GM12878 (cell line): Measurements from ENCODE around the gene ANKMY1. TPM values are rescaled to one million over a fixed set of nuclear protein-coding genes. Genes with fewer than 3 reads are reported as not detected.

Experiments used
- ATAC-seq: fragments of 200-7000 bp; cut with Tn5 transposase; 3 replicates; pipeline ENCODE4 v1.9.1; 2020; ENCODE audit warnings: mild to moderate bottlenecking, moderate library complexity
- BruUV-seq: library from RNA; stranded (reverse); fragments of 400-500 nt; replicated peaks from 2 replicates; lab custom pipeline; 2021; lab: Mats Ljungman, UMichigan
- CTCF ChIA-PET: fragments of 300-600 bp; sonication (Branson Sonifier 250); formaldehyde crosslinking; extraction: SDS; loops from one replicate; lab custom pipeline; 2021; ENCODE audit warnings: inconsistent platforms; lab: Yijun Ruan, JAX
- POLR2A ChIA-PET: fragments of 350-600 bp; formaldehyde crosslinking; extraction: SDS; loops from one replicate; lab custom pipeline; 2021; ENCODE audit warnings: inconsistent platforms; lab: Charles Lee
- RAD21 ChIA-PET: fragments of 300-600 bp; sonication (Branson Sonifier 250); formaldehyde crosslinking; loops from one replicate; lab custom pipeline; 2023; ENCODE audit warnings: antibody characterized with exemption; ENCODE audit not compliant: unreplicated experiment; lab: Charles Lee
- SMC1A ChIA-PET: fragments of 300-600 bp; sonication (Branson Sonifier 250); formaldehyde crosslinking; loops from one replicate; lab custom pipeline; 2023; ENCODE audit not compliant: unreplicated experiment, uncharacterized antibody; lab: Charles Lee
- DNase-seq: peaks from one replicate; pipeline ENCODE4 v3.0.0-alpha.2; 2011; ENCODE audit warnings: low read depth, low spot score
- FAIRE-seq: peaks from 3 replicates; lab custom pipeline; 2011; peaks lifted over from hg19 to GRCh38; lab: Jason Lieb, UNC
- H2AFZ ChIP-seq: 2 replicates; pipeline ENCODE4 v1.6.0; 2011; ENCODE audit warnings: low read depth, low read length, control low read depth; ENCODE audit not compliant: control insufficient read depth
- H3K27ac ChIP-seq: 2 replicates; pipeline ENCODE4 v1.5.1; 2011; ENCODE audit warnings: control low read depth; ENCODE audit not compliant: control insufficient read depth, insufficient read depth
- H3K27me3 ChIP-seq, 2 experiments: replicated peaks in 1 of 2; 2 replicates each; pipeline versions ENCODE4 v1.6.0 to v1.6.1; 2011; ENCODE audit warnings: low read length in 1 of 2; ENCODE audit not compliant: control insufficient read depth in 2 of 2, insufficient read depth in 2 of 2
- H3K36me3 ChIP-seq, 2 experiments: 2 replicates each; pipeline ENCODE4 v1.5.1; 2011; ENCODE audit warnings: low read length in 1 of 2; ENCODE audit not compliant: control insufficient read depth in 2 of 2, insufficient read depth in 2 of 2
- H3K4me1 ChIP-seq: 2 replicates; pipeline ENCODE4 v1.6.1; 2011; ENCODE audit warnings: mild to moderate bottlenecking, low read length, moderate library complexity, mixed read lengths; ENCODE audit not compliant: control insufficient read depth, insufficient read depth
- H3K4me2 ChIP-seq: 2 replicates; pipeline ENCODE4 v1.6.0; 2011; ENCODE audit warnings: control low read depth; ENCODE audit not compliant: control insufficient read depth, insufficient read depth
- H3K4me3 ChIP-seq: fragments of 200-600 bp; sonication (generic); 2 replicates; pipeline ENCODE4 v1.5.1; 2016
- H3K79me2 ChIP-seq: 2 replicates; pipeline ENCODE4 v1.6.0; 2011; ENCODE audit warnings: low read length; ENCODE audit not compliant: control insufficient read depth, insufficient read depth
- H3K9ac ChIP-seq: 2 replicates; pipeline ENCODE4 v1.8.0; 2011; ENCODE audit warnings: low read length, control low read depth, mixed read lengths; ENCODE audit not compliant: control insufficient read depth, insufficient read depth
- H3K9me3 ChIP-seq: replicated peaks from 3 replicates; pipeline ENCODE4 v1.5.1; 2011; ENCODE audit warnings: mild to moderate bottlenecking, low read length; ENCODE audit not compliant: control insufficient read depth, insufficient read depth
- H4K20me1 ChIP-seq: 2 replicates; pipeline ENCODE4 v1.6.0; 2011; ENCODE audit not compliant: control insufficient read depth, insufficient read depth
- BACH1 ChIP-seq: fragments of 450-650 bp; IDR thresholded peaks from 2 replicates; pipeline ENCODE4 v1.6.1; 2017; ENCODE audit warnings: mild to moderate bottlenecking, borderline replicate concordance
- BMI1 ChIP-seq: fragments of 450-650 bp; IDR thresholded peaks from 2 replicates; pipeline ENCODE4 v1.6.1; 2016; ENCODE audit warnings: mild to moderate bottlenecking, moderate library complexity, borderline replicate concordance
- CHD4 ChIP-seq: fragments of 200-600 bp; sonication (generic); IDR thresholded peaks from 2 replicates; pipeline ENCODE4 v1.6.1; 2016; ENCODE audit warnings: mild to moderate bottlenecking
- CREM ChIP-seq: IDR thresholded peaks from 2 replicates; pipeline ENCODE4 v1.6.1; 2014; ENCODE audit warnings: antibody characterized with exemption, low read depth
- FOXK2 ChIP-seq: fragments of 450-650 bp; IDR thresholded peaks from 2 replicates; pipeline ENCODE4 v1.6.1; 2017; ENCODE audit warnings: mild to moderate bottlenecking, moderate library complexity
- GABPA ChIP-seq: IDR thresholded peaks from 2 replicates; pipeline ENCODE4 v1.6.1; 2014; ENCODE audit warnings: antibody characterized with exemption, low read depth, mild to moderate bottlenecking, inconsistent platforms
- HDAC2 ChIP-seq: fragments of 200-600 bp; sonication (generic); IDR thresholded peaks from 2 replicates; pipeline ENCODE4 v1.6.1; 2017
- HDGF ChIP-seq: fragments of 450-650 bp; IDR thresholded peaks from 2 replicates; pipeline ENCODE4 v1.6.1; 2016; ENCODE audit warnings: antibody characterized with exemption
- KAT2A ChIP-seq: conservative IDR thresholded peaks from 2 replicates; pipeline ENCODE4 v1.6.1; 2011; ENCODE audit warnings: low read depth, low read length; ENCODE audit not compliant: control insufficient read depth
- NFXL1 ChIP-seq: fragments of 450-650 bp; IDR thresholded peaks from 2 replicates; pipeline ENCODE4 v1.6.1; 2017; ENCODE audit warnings: antibody characterized with exemption, mild to moderate bottlenecking, borderline replicate concordance
- PAX8 ChIP-seq: fragments of 450-650 bp; IDR thresholded peaks from 2 replicates; pipeline ENCODE4 v1.6.1; 2017; ENCODE audit warnings: mild to moderate bottlenecking, moderate library complexity
- POLR2AphosphoS2 ChIP-seq: IDR thresholded peaks from 2 replicates; pipeline ENCODE4 v1.6.1; 2011; ENCODE audit warnings: low read depth, mild to moderate bottlenecking, low read length, improper control_type of control experiment, moderate library complexity
- RB1 ChIP-seq: fragments of 450-650 bp; formaldehyde crosslinking; IDR thresholded peaks from 2 replicates; pipeline ENCODE4 v1.6.1; 2017; ENCODE audit warnings: mild to moderate bottlenecking, borderline replicate concordance
- SIX5 ChIP-seq: IDR thresholded peaks from 2 replicates; pipeline ENCODE4 v1.6.1; 2011; ENCODE audit warnings: mild to moderate bottlenecking, low read depth, low read length, moderate library complexity; ENCODE audit not compliant: severe bottlenecking
- STAT3 ChIP-seq: IDR thresholded peaks from 2 replicates; pipeline ENCODE4 v1.6.1; 2011; ENCODE audit warnings: low read depth, low read length, improper control_type of control experiment
- TBL1XR1 ChIP-seq: IDR thresholded peaks from 2 replicates; pipeline ENCODE4 v1.6.1; 2012; ENCODE audit warnings: low read depth, low read length, improper control_type of control experiment
- TCF3 ChIP-seq: IDR thresholded peaks from 2 replicates; pipeline ENCODE4 v1.6.1; 2012; ENCODE audit warnings: low read depth, mild to moderate bottlenecking, low read length, borderline replicate concordance; ENCODE audit not compliant: insufficient read depth
- WGBS: methylation state at CpG from one replicate; pipeline ENCODE4 v1.1.6; 2016; ENCODE audit warnings: low lambda C conversion rate; ENCODE audit not compliant: insufficient replicate concordance, insufficient coverage; ENCODE audit errors: missing lambda C conversion rate; 5-methylcytosine and 5-hydroxymethylcytosine counted together
- in situ Hi-C: fragments of 300-500 bp; cut with MboI; formaldehyde crosslinking; loops from 9 replicates; pipeline ENCODE4 v1.14.3; 2018; ENCODE audit warnings: mixed read lengths
- intact Hi-C: fragments of 100-400 bp; cut with micrococcal nuclease; formaldehyde crosslinking; loops from one replicate; pipeline ENCODE4 v1.14.2; 2022; ENCODE audit not compliant: unreplicated experiment
- polyA plus RNA-seq, 11 experiments: library from polyadenylated mRNA; depleted of rRNA in 4 of 11; unstranded in 6 of 11; stranded (reverse) in 5 of 11; fragments of >200 nt; fragmentation: Nextera tagmentation in 4 of 11; fragmentation: Illumina TruSeq in 1 of 11; extraction: Ambion mirVana in 4 of 11; extraction: Trizol in 1 of 11; gene quantifications; 1 replicate in 1 of 11; 2 replicates in 10 of 11; pipeline versions ENCODE4 v1.2.1 to v1.2.3, GENCODE V29; 2011 to 2016; ENCODE audit warnings: inconsistent platforms in 2 of 11, missing spikeins in 2 of 11, low read depth in 1 of 11
- total RNA-seq, 4 experiments: library from RNA; depleted of rRNA in 3 of 4; stranded (reverse); fragments of >200 nt in 3 of 4; fragmentation: Illumina TruSeq in 1 of 4; extraction: Trizol in 1 of 4; gene quantifications; 2 replicates each; pipeline versions ENCODE4 v1.2.1 to v1.2.3, GENCODE V29; 2013 to 2021
- TF ChIP-seq, protein P1 (sequence below): fragments of 450-650 bp; IDR thresholded peaks from 2 replicates; pipeline ENCODE4 v1.6.1; 2017; ENCODE audit warnings: mild to moderate bottlenecking, low read depth, inconsistent platforms; ENCODE audit not compliant: poor library complexity, severe bottlenecking
- TF ChIP-seq, protein P2 (sequence below): fragments of 450-650 bp; IDR thresholded peaks from 2 replicates; pipeline ENCODE4 v1.6.1; 2017; ENCODE audit warnings: borderline replicate concordance
- TF ChIP-seq, protein P3 (sequence below): fragments of 450-650 bp; IDR thresholded peaks from 2 replicates; pipeline ENCODE4 v1.6.1; 2014; ENCODE audit warnings: mild to moderate bottlenecking

Gene ANKMY1
- total and polyA plus RNA-seq, 10 of the 15 experiments (the other 5 are each of a cell fraction or from before 2014, with no cell fraction given), result 1.1 to 15.3 (median 11.1) TPM

DNA sequence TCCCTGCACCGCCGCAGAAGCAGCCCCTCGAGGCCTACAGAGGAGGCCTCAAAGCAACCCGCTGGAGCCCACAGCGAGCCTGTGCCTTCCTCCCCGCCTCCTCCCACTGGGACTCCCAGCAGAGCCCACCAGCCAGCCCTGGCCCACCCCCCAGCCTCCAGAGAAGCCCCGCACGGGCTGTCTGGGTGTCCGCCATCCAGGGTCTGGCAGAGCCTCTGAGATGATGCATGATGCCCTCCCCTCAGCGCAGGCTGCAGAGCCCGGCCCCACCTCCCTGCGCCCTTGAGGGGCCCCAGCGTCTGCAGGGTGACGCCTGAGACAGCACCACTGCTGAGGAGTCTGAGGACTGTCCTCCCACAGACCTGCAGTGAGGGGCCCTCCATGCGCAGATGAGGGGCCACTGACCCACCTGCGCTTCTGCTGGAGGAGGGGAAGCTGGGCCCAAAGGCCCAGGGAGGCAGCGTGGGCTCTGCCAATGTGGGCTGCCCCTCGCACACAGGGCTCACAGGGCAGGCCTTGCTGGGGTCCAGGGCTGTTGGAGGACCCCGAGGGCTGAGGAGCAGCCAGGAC lies 91.1 kb downstream of the ANKMY1 start:
- no peak overlapping the region for H3K4me3 ChIP-seq
- no peak overlapping the region for H2AFZ ChIP-seq
- TF ChIP-seq KAT2A (no peak), BMI1 (no peak), SIX5 (no peak), CHD4 (no peak), STAT3 (no peak), TCF3 (no peak), POLR2AphosphoS2 (no peak), FOXK2 (no peak), BACH1 (no peak), CREM (no peak), HDAC2 (no peak), NFXL1 (no peak), HDGF (no peak), TBL1XR1 (no peak), GABPA (no peak), PAX8 (no peak), RB1 (no peak)
- TF ChIP-seq, protein P1, sequence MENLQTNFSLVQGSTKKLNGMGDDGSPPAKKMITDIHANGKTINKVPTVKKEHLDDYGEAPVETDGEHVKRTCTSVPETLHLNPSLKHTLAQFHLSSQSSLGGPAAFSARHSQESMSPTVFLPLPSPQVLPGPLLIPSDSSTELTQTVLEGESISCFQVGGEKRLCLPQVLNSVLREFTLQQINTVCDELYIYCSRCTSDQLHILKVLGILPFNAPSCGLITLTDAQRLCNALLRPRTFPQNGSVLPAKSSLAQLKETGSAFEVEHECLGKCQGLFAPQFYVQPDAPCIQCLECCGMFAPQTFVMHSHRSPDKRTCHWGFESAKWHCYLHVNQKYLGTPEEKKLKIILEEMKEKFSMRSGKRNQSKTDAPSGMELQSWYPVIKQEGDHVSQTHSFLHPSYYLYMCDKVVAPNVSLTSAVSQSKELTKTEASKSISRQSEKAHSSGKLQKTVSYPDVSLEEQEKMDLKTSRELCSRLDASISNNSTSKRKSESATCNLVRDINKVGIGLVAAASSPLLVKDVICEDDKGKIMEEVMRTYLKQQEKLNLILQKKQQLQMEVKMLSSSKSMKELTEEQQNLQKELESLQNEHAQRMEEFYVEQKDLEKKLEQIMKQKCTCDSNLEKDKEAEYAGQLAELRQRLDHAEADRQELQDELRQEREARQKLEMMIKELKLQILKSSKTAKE, result no peak
- TF ChIP-seq, protein P2, sequence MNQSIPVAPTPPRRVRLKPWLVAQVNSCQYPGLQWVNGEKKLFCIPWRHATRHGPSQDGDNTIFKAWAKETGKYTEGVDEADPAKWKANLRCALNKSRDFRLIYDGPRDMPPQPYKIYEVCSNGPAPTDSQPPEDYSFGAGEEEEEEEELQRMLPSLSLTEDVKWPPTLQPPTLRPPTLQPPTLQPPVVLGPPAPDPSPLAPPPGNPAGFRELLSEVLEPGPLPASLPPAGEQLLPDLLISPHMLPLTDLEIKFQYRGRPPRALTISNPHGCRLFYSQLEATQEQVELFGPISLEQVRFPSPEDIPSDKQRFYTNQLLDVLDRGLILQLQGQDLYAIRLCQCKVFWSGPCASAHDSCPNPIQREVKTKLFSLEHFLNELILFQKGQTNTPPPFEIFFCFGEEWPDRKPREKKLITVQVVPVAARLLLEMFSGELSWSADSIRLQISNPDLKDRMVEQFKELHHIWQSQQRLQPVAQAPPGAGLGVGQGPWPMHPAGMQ, result no peak
- TF ChIP-seq, protein P3, sequence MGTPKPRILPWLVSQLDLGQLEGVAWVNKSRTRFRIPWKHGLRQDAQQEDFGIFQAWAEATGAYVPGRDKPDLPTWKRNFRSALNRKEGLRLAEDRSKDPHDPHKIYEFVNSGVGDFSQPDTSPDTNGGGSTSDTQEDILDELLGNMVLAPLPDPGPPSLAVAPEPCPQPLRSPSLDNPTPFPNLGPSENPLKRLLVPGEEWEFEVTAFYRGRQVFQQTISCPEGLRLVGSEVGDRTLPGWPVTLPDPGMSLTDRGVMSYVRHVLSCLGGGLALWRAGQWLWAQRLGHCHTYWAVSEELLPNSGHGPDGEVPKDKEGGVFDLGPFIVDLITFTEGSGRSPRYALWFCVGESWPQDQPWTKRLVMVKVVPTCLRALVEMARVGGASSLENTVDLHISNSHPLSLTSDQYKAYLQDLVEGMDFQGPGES, result no peak
- H3K27me3 ChIP-seq, result no peaks in the 10 kb centered on the region
- POLR2A ChIA-PET, result no interaction called here
- ATAC-seq (no peak), DNase-seq (no peak), FAIRE-seq (no peak)
- CTCF ChIA-PET, result no interaction called here
- no peaks in the 10 kb centered on the region; the same call in 2 of the 3 replicates for H3K9me3 ChIP-seq
- 77% methylated on average over 11 of the region's 19 CpGs for WGBS
- H3K9ac ChIP-seq, result no peak overlapping the region
- H3K36me3 ChIP-seq, result no peaks in the 10 kb centered on the region
- intact Hi-C loops, result no loop called here
- H3K4me2 ChIP-seq, result no peak overlapping the region
- H4K20me1 ChIP-seq, result no peaks in the 10 kb centered on the region
- no TSS peak for BruUV-seq
- peaks cover 6% of the 10 kb centered on the region for H3K4me1 ChIP-seq
- SMC1A ChIA-PET, result no interaction called here
- RAD21 ChIA-PET, result no interaction called here
- in situ Hi-C loops, result no loop called here
- no peaks in the 10 kb centered on the region for H3K79me2 ChIP-seq
- no peak overlapping the region for H3K27ac ChIP-seq
